Suprapubic skin (tissue), 4 donors: ENCODE measurements around the gene PSMA1.
"Not testable (repeated sequence)": the region's sequence is repeated elsewhere in the genome, so short reads cannot be mapped to it uniquely, and the experiment has no call there.

Source experiments
- EP300 ChIP-seq: sonication (generic); formaldehyde crosslinking; IDR thresholded peaks from one replicate; pipeline ENCODE4 v1.6.1; 2017; ENCODE audit warnings: antibody characterized with exemption
- POLR2AphosphoS5 ChIP-seq, 3 donors: sonication (generic); formaldehyde crosslinking; IDR thresholded peaks; one replicate each; pipeline ENCODE4 v1.6.1; 2017; ENCODE audit warnings: antibody characterized with exemption in 3 of 3
- TF ChIP-seq, protein P1 (sequence below), 2 donors: fragments of 200-600 bp in 1 of 2; fragments of 450-650 bp in 1 of 2; sonication (generic) in 1 of 2; IDR thresholded peaks; one replicate each; pipeline ENCODE4 v1.5.1; 2016 to 2019; ENCODE audit warnings: antibody characterized with exemption in 2 of 2, mild to moderate bottlenecking in 1 of 2, moderate library complexity in 1 of 2

DNA sequence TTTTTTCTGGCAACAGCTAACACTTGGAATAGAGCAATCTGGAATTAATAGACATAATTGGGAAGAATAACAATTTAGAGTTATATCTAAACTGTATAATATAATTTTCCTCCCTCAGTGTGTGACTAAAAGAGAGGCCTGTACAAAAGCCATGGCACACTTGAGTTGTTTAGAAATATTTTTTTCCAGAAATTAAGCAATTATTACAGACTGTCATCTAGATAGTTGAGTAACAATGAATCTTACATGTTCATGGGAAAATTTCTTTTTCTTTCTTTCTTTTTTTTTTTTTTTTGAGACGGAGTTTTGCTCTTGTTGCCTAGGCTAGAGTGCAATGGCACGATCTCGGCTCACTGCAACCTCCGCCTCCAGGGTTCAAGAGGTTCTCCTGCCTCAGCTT, 15.0 kb upstream of the PSMA1 start:
- TF ChIP-seq EP300; POLR2AphosphoS5 (IDR thresholded peaks at IDR 0.05): not testable (repeated sequence)
- TF ChIP-seq, protein P1, sequence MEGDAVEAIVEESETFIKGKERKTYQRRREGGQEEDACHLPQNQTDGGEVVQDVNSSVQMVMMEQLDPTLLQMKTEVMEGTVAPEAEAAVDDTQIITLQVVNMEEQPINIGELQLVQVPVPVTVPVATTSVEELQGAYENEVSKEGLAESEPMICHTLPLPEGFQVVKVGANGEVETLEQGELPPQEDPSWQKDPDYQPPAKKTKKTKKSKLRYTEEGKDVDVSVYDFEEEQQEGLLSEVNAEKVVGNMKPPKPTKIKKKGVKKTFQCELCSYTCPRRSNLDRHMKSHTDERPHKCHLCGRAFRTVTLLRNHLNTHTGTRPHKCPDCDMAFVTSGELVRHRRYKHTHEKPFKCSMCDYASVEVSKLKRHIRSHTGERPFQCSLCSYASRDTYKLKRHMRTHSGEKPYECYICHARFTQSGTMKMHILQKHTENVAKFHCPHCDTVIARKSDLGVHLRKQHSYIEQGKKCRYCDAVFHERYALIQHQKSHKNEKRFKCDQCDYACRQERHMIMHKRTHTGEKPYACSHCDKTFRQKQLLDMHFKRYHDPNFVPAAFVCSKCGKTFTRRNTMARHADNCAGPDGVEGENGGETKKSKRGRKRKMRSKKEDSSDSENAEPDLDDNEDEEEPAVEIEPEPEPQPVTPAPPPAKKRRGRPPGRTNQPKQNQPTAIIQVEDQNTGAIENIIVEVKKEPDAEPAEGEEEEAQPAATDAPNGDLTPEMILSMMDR (IDR thresholded peaks at IDR 0.05): not testable (repeated sequence)
